ENCODE measurements around the gene ZNF502.

Gene ZNF502

GRCh38 chr3:44771424-44772098, 59.1 kb downstream of the ZNF502 start:
- no peak for DNase-seq (ENCODE audit: low read depth)

- no peak for DNase-seq (ENCODE audit: low read depth)
Measured at GRCh38 chr3:44772099-44772442, 59.6 kb downstream of the ZNF502 start.
